ENCODE data around the gene GPR141. TPM values are rescaled to one million over a fixed set of nuclear protein-coding genes. Genes with fewer than 3 reads are reported as not detected.

Gene GPR141
- total RNA-seq, result 5.7 TPM

GRCh38 chr7:37683246-37684120 lies at the start of gene GPR141:
GPR141 (plus strand) TSS chr7:37683766; CDS start chr7:37740394, 56,628 bp downstream.
- DNase-seq, result peak; percentile 6

GRCh38 chr7:37635346-37635745 lies 48.2 kb upstream of the GPR141 start:
- DNase-seq, result no peak

- DNase-seq, result no peak
Measured at GRCh38 chr7:37642028-37642540, 41.5 kb upstream of the GPR141 start.

- no peak for DNase-seq
Measured at GRCh38 chr7:37643876-37644275, 39.7 kb upstream of the GPR141 start.

GRCh38 chr7:37645282-37646050 lies 38.1 kb upstream of the GPR141 start:
- DNase-seq, result no peak

GRCh38 chr7:37656913-37657530 lies 26.5 kb upstream of the GPR141 start:
- DNase-seq, result no peak

GRCh38 chr7:37657816-37658215 lies 25.8 kb upstream of the GPR141 start:
- no peak for DNase-seq

- DNase-seq, result no peak
Measured at GRCh38 chr7:37659971-37660565, 23.5 kb upstream of the GPR141 start.

- DNase-seq, result no peak
Measured at GRCh38 chr7:37660614-37661013, 23.0 kb upstream of the GPR141 start.

- DNase-seq, result no peak
Measured at GRCh38 chr7:37663693-37664092, 19.9 kb upstream of the GPR141 start.

- no peak for DNase-seq
Measured at GRCh38 chr7:37665352-37666022, 18.1 kb upstream of the GPR141 start.

- DNase-seq, result no peak
Measured at GRCh38 chr7:37666026-37666799, 17.4 kb upstream of the GPR141 start.

- no peak for DNase-seq
Measured at GRCh38 chr7:37669818-37670217, 13.7 kb upstream of the GPR141 start.

GRCh38 chr7:37670436-37670835 lies 13.1 kb upstream of the GPR141 start:
- no peak for DNase-seq

- DNase-seq, result no peak
Measured at GRCh38 chr7:37671876-37672275, 11.7 kb upstream of the GPR141 start.

- DNase-seq, result no peak
Measured at GRCh38 chr7:37672926-37673325, 10.6 kb upstream of the GPR141 start.

- DNase-seq, result no peak
Measured at GRCh38 chr7:37673523-37673922, 10.0 kb upstream of the GPR141 start.

GRCh38 chr7:37674531-37674930 lies 9.0 kb upstream of the GPR141 start:
- no peak for DNase-seq

GRCh38 chr7:37675749-37676148 lies 7.8 kb upstream of the GPR141 start:
- DNase-seq, result no peak

GRCh38 chr7:37684927-37685326 lies 1.4 kb downstream of the GPR141 start:
- DNase-seq, result no peak
